HG02852 (cell line): ENCODE data around the gene LAMA5.

ENCODE experiments used
- ATAC-seq: cut with Tn5 transposase; IDR thresholded peaks from one replicate; pipeline ENCODE4 v1.9.1; 2021; ENCODE audit warnings: mild to moderate bottlenecking, moderate library complexity; ENCODE audit not compliant: unreplicated experiment

LAMA5 gene

GRCh38 chr20:62367136-62367632, at the start of gene LAMA5:
TSS of gene LAMA5 (minus strand) at chr20:62367312. CDS start at chr20:62367245, 67 bp downstream.
- no peak for ATAC-seq

GRCh38 chr20:62415354-62416111, 48.4 kb upstream of the LAMA5 start:
- ATAC-seq: no peak

GRCh38 chr20:62413896-62414481, 46.9 kb upstream of the LAMA5 start:
- ATAC-seq: no peak

- ATAC-seq: no peak
Measured at GRCh38 chr20:62413025-62413570, 46.0 kb upstream of the LAMA5 start.

- no peak for ATAC-seq
Measured at GRCh38 chr20:62412194-62413024, 45.3 kb upstream of the LAMA5 start.

GRCh38 chr20:62411479-62412193, 44.5 kb upstream of the LAMA5 start:
- no peak for ATAC-seq

- ATAC-seq: no peak
Measured at GRCh38 chr20:62410746-62411478, 43.8 kb upstream of the LAMA5 start.

- ATAC-seq: no peak
Measured at GRCh38 chr20:62409931-62410745, 43.0 kb upstream of the LAMA5 start.

GRCh38 chr20:62409086-62409853, 42.2 kb upstream of the LAMA5 start:
- no peak for ATAC-seq

- no peak for ATAC-seq
Measured at GRCh38 chr20:62408640-62409039, 41.5 kb upstream of the LAMA5 start.

GRCh38 chr20:62408055-62408454, 40.9 kb upstream of the LAMA5 start:
- no peak for ATAC-seq

GRCh38 chr20:62407221-62407992, 40.3 kb upstream of the LAMA5 start, which contains the start of gene CABLES2:
TSS of gene CABLES2 (minus strand) at chr20:62407285. CDS start at chr20:62407276, 9 bp downstream.
- peak; percentile 86 for ATAC-seq

- no peak for ATAC-seq
Measured at GRCh38 chr20:62406635-62407176, 39.6 kb upstream of the LAMA5 start.

- ATAC-seq: no peak
Measured at GRCh38 chr20:62405981-62406513, 38.9 kb upstream of the LAMA5 start.

- ATAC-seq: no peak
Measured at GRCh38 chr20:62405108-62405980, 38.2 kb upstream of the LAMA5 start.

- no peak for ATAC-seq
Measured at GRCh38 chr20:62404761-62405107, 37.6 kb upstream of the LAMA5 start.
